ENCODE results near the gene DKK3.

The DKK3 gene

GRCh38 chr11:11980841-11981308, 27.6 kb downstream of the DKK3 start:
- DNase-seq: no peak

GRCh38 chr11:11980200-11980599, 28.2 kb downstream of the DKK3 start:
- DNase-seq: no peak

GRCh38 chr11:11979488-11980117, 28.8 kb downstream of the DKK3 start:
- no peak for DNase-seq

DNA sequence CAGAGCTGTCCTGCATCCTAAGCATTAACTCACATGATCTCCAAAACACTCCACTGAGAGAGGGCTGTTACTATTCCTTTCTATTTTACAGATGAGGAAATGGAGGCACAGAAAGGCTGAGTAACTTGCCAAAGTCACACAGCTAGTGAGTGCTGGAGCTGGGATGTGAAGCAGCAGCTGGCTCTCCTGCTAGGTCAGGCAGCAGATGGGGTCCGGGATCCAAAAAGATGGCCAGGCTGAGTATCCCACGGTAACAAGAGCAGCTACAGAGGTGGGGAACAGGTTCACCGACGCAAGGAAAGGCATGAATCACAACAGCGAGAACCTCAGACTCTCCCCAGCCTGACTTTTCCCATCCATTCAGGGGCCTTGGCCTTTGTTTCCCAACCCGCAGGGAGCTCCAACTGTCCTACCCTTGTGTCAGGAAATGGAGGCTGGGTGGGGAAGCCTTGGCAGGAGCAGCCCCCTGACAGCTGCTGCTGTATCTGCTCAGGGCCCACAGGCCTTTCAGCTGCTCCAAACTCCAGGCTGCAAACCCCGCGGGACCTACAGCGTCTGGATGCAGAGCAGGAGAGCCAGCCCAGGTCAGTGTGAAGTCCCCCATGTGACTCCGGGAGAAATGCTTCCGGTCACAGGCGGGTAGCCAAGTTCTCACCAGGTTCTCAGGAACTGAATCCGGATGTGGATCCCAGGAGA, 29.5 kb downstream of the DKK3 start:
- DNase-seq: no peak

- no peak for DNase-seq
Measured at GRCh38 chr11:11978098-11978637, 30.3 kb downstream of the DKK3 start.

DNA sequence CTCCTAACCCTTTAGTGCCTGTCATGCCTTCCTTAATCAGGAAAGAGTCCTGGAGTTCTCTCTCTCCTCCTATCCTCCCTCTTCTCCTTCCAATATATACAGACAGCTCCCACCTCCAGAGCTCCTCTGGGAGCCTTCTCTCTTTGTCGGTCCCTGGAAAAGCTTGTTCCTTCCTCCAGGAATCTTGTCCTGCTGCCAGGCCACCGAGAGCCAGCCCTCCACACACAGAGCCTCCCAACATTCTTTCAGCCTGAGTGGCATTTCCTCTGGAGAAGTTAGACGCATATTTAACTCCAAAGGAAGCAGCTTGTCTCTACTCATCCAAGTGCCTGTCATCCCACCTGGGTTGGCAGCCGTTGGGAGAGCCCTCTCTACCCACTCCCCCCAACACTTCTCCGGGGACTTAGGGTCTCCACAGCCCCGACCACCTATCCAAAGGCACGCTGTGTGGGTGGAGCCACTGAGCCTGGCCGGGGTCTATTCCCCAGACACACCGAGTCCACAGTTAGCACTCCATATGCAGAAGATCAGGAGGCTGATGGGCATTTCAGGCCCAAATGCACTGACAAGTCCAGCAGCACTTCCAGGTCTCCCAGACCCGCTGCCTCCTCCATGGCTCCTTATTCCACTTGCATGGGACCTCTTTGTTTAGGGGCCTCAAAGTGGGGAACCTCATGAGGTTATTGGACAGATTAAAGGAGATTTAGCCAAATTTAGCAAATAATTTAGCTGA, 31.1 kb downstream of the DKK3 start:
- DNase-seq: no peak

GRCh38 chr11:11976481-11977127, 31.8 kb downstream of the DKK3 start:
- no peak for DNase-seq

- no peak for DNase-seq
Measured at GRCh38 chr11:11975201-11976092, 33.0 kb downstream of the DKK3 start.

DNA sequence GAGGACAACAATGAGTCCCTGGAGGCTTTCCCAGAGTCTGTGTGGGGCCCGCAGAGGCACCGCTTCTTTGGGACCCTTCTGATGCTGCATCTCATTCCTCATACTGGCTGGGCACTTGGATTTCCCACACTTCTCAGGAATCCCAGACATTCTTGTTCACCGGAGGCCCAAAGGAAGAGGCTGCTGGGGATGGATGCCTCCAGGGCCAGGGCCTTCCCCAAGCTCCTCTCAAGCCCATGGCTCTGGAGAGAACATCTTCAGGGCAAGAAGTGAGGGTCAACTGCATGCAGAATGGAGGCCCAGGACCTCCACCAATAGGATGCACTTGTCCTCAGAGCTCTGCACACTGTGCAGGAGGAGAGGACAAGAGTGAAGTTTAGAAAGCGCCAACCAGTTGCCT, 34.6 kb downstream of the DKK3 start:
- DNase-seq: no peak

GRCh38 chr11:11973361-11973800, 35.0 kb downstream of the DKK3 start:
- no peak for DNase-seq

- no peak for DNase-seq
Measured at GRCh38 chr11:11972730-11973341, 35.6 kb downstream of the DKK3 start.

GRCh38 chr11:11971906-11972547, 36.4 kb downstream of the DKK3 start:
- peak in 1 of 2 experiments; percentile 48 for DNase-seq

GRCh38 chr11:11970556-11970955, 37.9 kb downstream of the DKK3 start:
- no peak for DNase-seq

- DNase-seq: no peak
Measured at GRCh38 chr11:11969380-11970215, 38.8 kb downstream of the DKK3 start.

DNA sequence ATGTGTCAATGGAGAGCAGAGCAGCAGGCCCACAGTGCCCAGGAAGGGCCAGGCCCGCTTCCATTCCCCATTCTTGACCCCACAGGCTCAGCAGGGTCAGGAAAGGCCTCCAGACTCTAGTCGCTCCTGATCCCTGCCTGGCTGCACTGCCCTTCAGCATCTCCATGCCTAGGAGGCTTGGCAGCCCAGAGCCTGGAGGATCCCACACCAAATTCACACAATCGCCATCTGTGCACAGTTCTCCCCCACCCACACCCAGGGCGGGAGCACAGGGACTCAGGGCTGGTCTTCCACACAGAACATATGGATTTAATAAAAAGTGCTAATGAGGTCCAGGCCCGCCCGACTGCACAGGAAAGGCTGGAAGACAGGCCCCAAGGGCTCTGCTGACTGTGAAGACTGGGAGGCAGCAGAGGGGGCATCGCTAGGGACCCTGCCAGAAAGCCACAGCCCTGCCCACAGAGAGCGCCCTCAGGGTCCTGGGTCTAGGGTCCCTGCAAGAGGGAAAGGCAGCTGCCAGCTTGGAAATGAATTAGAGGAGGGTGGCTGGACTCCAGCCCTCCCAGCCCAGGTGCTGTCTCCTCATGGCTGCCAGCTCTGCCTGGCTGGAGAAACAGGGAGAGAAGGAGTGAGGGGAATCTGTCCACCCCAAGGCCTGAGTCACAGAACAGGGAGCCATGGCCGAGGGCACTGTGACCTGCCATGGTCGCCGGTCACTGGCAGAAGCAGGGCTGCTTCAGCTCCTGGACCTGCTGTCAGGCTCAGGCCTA, 39.7 kb downstream of the DKK3 start:
- no peak for DNase-seq

DNA sequence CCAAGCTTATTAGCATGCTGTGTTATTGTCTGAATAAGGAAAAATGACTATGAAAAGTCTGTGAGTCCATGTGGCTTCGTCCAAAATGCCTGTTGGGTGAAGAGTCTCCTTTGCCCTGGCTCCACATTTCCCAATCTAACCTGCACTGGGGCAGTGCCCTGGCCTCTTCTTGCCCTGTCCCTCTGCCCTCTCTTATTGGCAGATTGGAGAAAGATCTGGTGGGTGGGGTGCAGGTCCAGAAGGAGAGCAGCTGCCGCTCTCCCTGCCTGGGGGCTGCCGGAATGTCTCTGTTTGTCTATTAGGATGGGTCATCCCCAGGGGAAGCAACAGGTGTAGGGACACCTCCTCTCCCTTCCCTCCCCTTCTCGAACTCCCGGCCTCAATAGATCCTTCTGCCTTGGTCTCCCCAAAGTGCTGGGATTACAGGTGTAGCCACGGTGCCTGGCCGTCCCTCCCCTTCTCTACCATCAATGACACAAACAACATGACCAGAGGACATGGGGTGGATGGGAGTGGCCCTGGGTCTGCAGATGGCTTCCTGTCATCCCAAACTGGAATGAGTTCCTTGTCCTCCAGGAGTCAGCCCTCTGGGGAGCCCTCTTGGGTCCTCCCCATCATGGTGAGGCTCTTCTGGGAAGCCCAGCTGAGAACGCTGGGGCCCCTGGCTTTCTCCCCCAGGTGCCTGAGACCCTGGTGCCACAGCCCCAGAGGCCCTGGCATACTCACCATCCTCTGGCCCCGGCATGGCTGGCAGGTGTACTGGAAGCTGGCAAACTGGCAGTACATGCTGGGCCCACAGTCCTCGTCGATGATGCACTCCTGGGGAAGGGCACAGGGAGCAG, 40.5 kb downstream of the DKK3 start:
- DNase-seq: no peak

GRCh38 chr11:11966826-11967668, 41.4 kb downstream of the DKK3 start:
- peak; percentile 52 to 93 for DNase-seq

Measured in NCI-H526 (cell line).